Spleen (tissue), 11 donors: ENCODE measurements around the gene RPL15. TPM values are rescaled to one million over a fixed set of nuclear protein-coding genes. Genes with fewer than 3 reads are reported as not detected.
"Not testable (repeated sequence)": the region's sequence is repeated elsewhere in the genome, so short reads cannot be mapped to it uniquely, and the experiment has no call there.

Experiments used
- DNase-seq: peaks from one replicate; pipeline ENCODE4 v3.0.0-alpha.2; 2020
- H3K27ac ChIP-seq, 8 donors: fragments of 200-600 bp; sonication (generic) in 7 of 8; 1 replicate in 4 of 8; 2 replicates in 4 of 8; pipeline versions ENCODE4 v1.5.0 to v1.8.0; 2016 to 2021; ENCODE audit warnings: inconsistent platforms in 4 of 8, mild to moderate bottlenecking in 4 of 8, moderate library complexity in 1 of 8
- H3K27me3 ChIP-seq, 7 donors: fragments of 200-600 bp; sonication (generic) in 6 of 7; replicated peaks in 1 of 7; 1 replicate in 4 of 7; 2 replicates in 3 of 7; pipeline versions ENCODE4 v1.5.0 to v1.8.0; 2016 to 2021; ENCODE audit warnings: inconsistent platforms in 3 of 7, mild to moderate bottlenecking in 1 of 7
- H3K36me3 ChIP-seq, 6 donors: fragments of 200-600 bp; sonication (generic) in 5 of 6; 1 replicate in 4 of 6; 2 replicates in 2 of 6; pipeline versions ENCODE4 v1.5.0 to v1.8.0; 2016 to 2021; ENCODE audit warnings: inconsistent platforms in 2 of 6
- H3K4me1 ChIP-seq, 6 donors: fragments of 200-600 bp; sonication (generic) in 5 of 6; 1 replicate in 3 of 6; 2 replicates in 3 of 6; pipeline versions ENCODE4 v1.5.0 to v1.8.0; 2016 to 2021; ENCODE audit warnings: inconsistent platforms in 3 of 6
- H3K4me3 ChIP-seq, 8 donors: fragments of 200-600 bp; sonication (generic) in 7 of 8; 1 replicate in 4 of 8; 2 replicates in 4 of 8; pipeline versions ENCODE4 v1.5.0 to v1.8.0; 2016 to 2021; ENCODE audit warnings: inconsistent platforms in 4 of 8, mild to moderate bottlenecking in 4 of 8, moderate library complexity in 2 of 8
- H3K9me3 ChIP-seq, 8 donors: fragments of 200-600 bp; sonication (generic) in 7 of 8; 1 replicate in 4 of 8; 2 replicates in 4 of 8; pipeline versions ENCODE4 v1.5.0 to v1.8.0; 2016 to 2021; ENCODE audit warnings: inconsistent platforms in 4 of 8
- CTCF ChIP-seq, 11 experiments: fragments of 200-600 bp in 7 of 11; fragments of 450-650 bp in 4 of 11; sonication (generic) in 4 of 11; IDR thresholded peaks in 8 of 11; conservative IDR thresholded peaks in 3 of 11; 1 replicate in 7 of 11; 2 replicates in 4 of 11; pipeline versions ENCODE4 v1.4.0 to v1.8.0; 2016 to 2021; ENCODE audit warnings: antibody characterized with exemption in 11 of 11, inconsistent platforms in 4 of 11, mild to moderate bottlenecking in 1 of 11
- POLR2A ChIP-seq, 3 donors: fragments of 450-650 bp; IDR thresholded peaks; one replicate each; pipeline ENCODE4 v1.5.1; 2017; ENCODE audit warnings: antibody characterized with exemption in 3 of 3, mild to moderate bottlenecking in 1 of 3
- POLR2AphosphoS5 ChIP-seq, 3 donors: sonication (generic); formaldehyde crosslinking; IDR thresholded peaks; one replicate each; pipeline ENCODE4 v1.5.1; 2017; ENCODE audit warnings: antibody characterized with exemption in 3 of 3
- WGBS, 5 donors: extraction: QIAGEN DNeasy Blood & Tissue Kit in 3 of 5; methylation state at CpG; one replicate each; pipeline versions ENCODE4 v1.1.5 to v1.1.7; 2013 to 2018; 5-methylcytosine and 5-hydroxymethylcytosine counted together
- intact Hi-C: fragments of 100-400 bp; cut with DNase I; formaldehyde crosslinking; loops from one replicate; pipeline ENCODE4 v1.15.0; 2023; ENCODE audit warnings: low total_unique reads
- polyA plus RNA-seq, 3 donors: library from polyadenylated mRNA; stranded (reverse); fragments of 200-250 nt; gene quantifications; one replicate each; pipeline ENCODE4 v1.2.1, GENCODE V29; 2013
- total RNA-seq, 7 donors: library from RNA; depleted of rRNA in 3 of 7; stranded (reverse); fragments of >200 nt in 3 of 7; fragmentation: NEBNext Ultra II Directional in 4 of 7; extraction: Animal tissue kit (Norgen Biotek cat#: 25700) in 4 of 7; gene quantifications; one replicate each; pipeline versions ENCODE4 v1.1.0 to v1.2.1, GENCODE V29; 2016 to 2021
- donor health status: healthy with polysubstance abuse.
- donor health status: DM: no; HTN: no; CAD: no; lungs with moderate emphysema.
- donor health status: DM: no; HTN: no; CAD: no.
- donor health status: Bipolar disorder and iron deficiency.
- donor health status: healthy.
- donor health status: DM: no; HTN: no; CAD: no.
- donor health status: DM: yes; HTN: yes; CAD: no.

RPL15 gene
- total and polyA plus RNA-seq, 10 donors = 1,270 to 6,830 (median 1,691) TPM

- no peak for DNase-seq
- WGBS, 5 donors = 1 to 4% (median 2%) methylated on average over 26 to 48 of the region's 48 CpGs
- peaks cover 0 to 35% (median 27%) of the 10 kb centered on the region in 6 donors for H3K36me3 ChIP-seq
- H3K27ac ChIP-seq = peak overlapping the region; percentile 91 to 99 (median 97)
- no peaks in the 10 kb centered on the region for H3K9me3 ChIP-seq
- intact Hi-C loops = no loop called here
- peaks cover 28 to 59% (median 51%) of the 10 kb centered on the region in 6 donors for H3K4me1 ChIP-seq
- TF ChIP-seq POLR2AphosphoS5 (IDR thresholded peaks at IDR 0.05) (no peak), POLR2A (IDR thresholded peaks at IDR 0.05) (no peak), CTCF (IDR thresholded peaks at IDR 0.05 in 8 of 11, conservative IDR thresholded peaks at IDR 0.05 in 3 of 11) (no peak)
- H3K27me3 ChIP-seq = no peaks in the 10 kb centered on the region
- H3K4me3 ChIP-seq = peak overlapping the region; percentile 57 to 99 (median 83)
Measured at GRCh38 chr3:23916152-23916885, 613 bp upstream of the RPL15 start.

GRCh38 chr3:23917679-23918303, 859 bp downstream of the RPL15 start:
- Histone ChIP-seq H3K36me3 (peaks cover 0 to 50% (median 39%) of the 10 kb centered on the region in 6 donors), H3K27ac (peak overlapping the region; percentile 91 to 99 (median 97)), H3K4me1 (peaks cover 28 to 59% (median 51%) of the 10 kb centered on the region in 6 donors), H3K4me3 (peak overlapping the region; percentile 57 to 99 (median 83))
- intact Hi-C loops = loop anchor here (2.0 kb wide), 1 partner anchor 27 kb away; the partner anchor contains the start of gene NR1D2
- H3K9me3 ChIP-seq, DNase-seq, H3K27me3 ChIP-seq: not testable (repeated sequence)
- WGBS, 5 donors = 1% methylated on average over 19 to 21 of the region's 21 CpGs

GRCh38 chr3:23918331-23918730, 1.4 kb downstream of the RPL15 start:
- Histone ChIP-seq H3K4me3 (peak overlapping the region; percentile 57 to 99 (median 83)), H3K4me1 (peaks cover 28 to 59% (median 51%) of the 10 kb centered on the region in 6 donors), H3K36me3 (peaks cover 0 to 55% (median 42%) of the 10 kb centered on the region in 6 donors), H3K27ac (peak overlapping the region; percentile 91 to 99 (median 97))
- not testable (repeated sequence) for H3K9me3 ChIP-seq, H3K27me3 ChIP-seq, DNase-seq
- WGBS, 5 donors = 20 to 42% (median 22%) methylated on average over 12 of the region's 12 CpGs
- intact Hi-C loops = loop anchor here (2.0 kb wide), 1 partner anchor 26 kb away; the partner anchor contains the start of gene NR1D2

GRCh38 chr3:23919628-23920027, 2.7 kb downstream of the RPL15 start:
- peaks cover 0 to 56% (median 42%) of the 10 kb centered on the region in 6 donors for H3K36me3 ChIP-seq
- intact Hi-C loops = loop anchor here (2.0 kb wide), 1 partner anchor 25 kb away; the partner anchor contains the start of gene NR1D2
- H3K9me3 ChIP-seq = no peaks in the 10 kb centered on the region
- peaks cover 28 to 54% (median 49%) of the 10 kb centered on the region in 6 donors for H3K4me1 ChIP-seq
- no peak overlapping the region for H3K4me3 ChIP-seq
- H3K27ac ChIP-seq = no peak overlapping the region
- no peaks in the 10 kb centered on the region for H3K27me3 ChIP-seq
- DNase-seq = no peak
- 48 to 73% (median 68%) methylated on average over 2 of the region's 2 CpGs for WGBS, 5 donors
- TF ChIP-seq CTCF (IDR thresholded peaks at IDR 0.05 in 8 of 11, conservative IDR thresholded peaks at IDR 0.05 in 3 of 11) (no peak), POLR2AphosphoS5 (IDR thresholded peaks at IDR 0.05) (no peak), POLR2A (IDR thresholded peaks at IDR 0.05) (no peak)

GRCh38 chr3:23920151-23920655, 3.3 kb downstream of the RPL15 start:
- H3K9me3 ChIP-seq = no peaks in the 10 kb centered on the region
- DNase-seq = no peak
- 82 to 89% (median 84%) methylated on average over 5 of the region's 5 CpGs for WGBS, 5 donors
- peak overlapping the region in 2 of 8 donors; percentile 2 to 16 for H3K27ac ChIP-seq
- peaks cover 28 to 48% (median 43%) of the 10 kb centered on the region in 6 donors for H3K4me1 ChIP-seq
- TF ChIP-seq POLR2AphosphoS5 (IDR thresholded peaks at IDR 0.05) = no peak
- intact Hi-C loops = no loop called here
- H3K27me3 ChIP-seq = no peaks in the 10 kb centered on the region
- peak overlapping the region in 1 of 8 donors; percentile 3 for H3K4me3 ChIP-seq
- peaks cover 0 to 56% (median 42%) of the 10 kb centered on the region in 6 donors for H3K36me3 ChIP-seq
